ENCODE results near the gene UBR2.

DNA sequence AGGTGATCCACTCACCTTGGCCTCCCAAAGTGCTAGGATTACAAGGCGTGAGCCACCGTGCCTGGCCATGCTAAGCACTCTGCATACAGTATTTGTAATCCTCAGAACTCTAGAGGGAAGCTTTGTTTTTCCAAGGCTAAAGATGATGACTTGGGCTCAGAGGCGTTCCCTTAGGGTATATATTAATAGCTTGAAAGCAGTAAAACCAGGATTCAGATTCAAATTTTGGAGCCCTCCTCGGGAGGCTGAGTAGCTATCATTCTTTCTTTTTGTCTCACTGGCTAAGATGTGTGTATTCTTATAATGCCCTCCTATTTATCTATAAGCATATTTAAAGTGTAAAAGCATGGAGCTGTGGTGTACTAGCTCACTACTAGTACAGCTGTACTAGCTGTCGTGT is 90.0 kb downstream of the UBR2 start:
- TF ChIP-seq, protein P1, sequence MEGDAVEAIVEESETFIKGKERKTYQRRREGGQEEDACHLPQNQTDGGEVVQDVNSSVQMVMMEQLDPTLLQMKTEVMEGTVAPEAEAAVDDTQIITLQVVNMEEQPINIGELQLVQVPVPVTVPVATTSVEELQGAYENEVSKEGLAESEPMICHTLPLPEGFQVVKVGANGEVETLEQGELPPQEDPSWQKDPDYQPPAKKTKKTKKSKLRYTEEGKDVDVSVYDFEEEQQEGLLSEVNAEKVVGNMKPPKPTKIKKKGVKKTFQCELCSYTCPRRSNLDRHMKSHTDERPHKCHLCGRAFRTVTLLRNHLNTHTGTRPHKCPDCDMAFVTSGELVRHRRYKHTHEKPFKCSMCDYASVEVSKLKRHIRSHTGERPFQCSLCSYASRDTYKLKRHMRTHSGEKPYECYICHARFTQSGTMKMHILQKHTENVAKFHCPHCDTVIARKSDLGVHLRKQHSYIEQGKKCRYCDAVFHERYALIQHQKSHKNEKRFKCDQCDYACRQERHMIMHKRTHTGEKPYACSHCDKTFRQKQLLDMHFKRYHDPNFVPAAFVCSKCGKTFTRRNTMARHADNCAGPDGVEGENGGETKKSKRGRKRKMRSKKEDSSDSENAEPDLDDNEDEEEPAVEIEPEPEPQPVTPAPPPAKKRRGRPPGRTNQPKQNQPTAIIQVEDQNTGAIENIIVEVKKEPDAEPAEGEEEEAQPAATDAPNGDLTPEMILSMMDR (conservative IDR thresholded peaks at IDR 0.05; ENCODE audit: low read length) = no peak
- no peak for TF ChIP-seq EZH2phosphoT487 (IDR thresholded peaks at IDR 0.05; ENCODE audit: borderline replicate concordance)

Data from Loucy (cell line).